DND-41 (cell line): ENCODE results near the gene MYH1.

Experiments
- ATAC-seq: fragments of 200-7000 bp; cut with Tn5 transposase; 3 replicates; pipeline ENCODE4 v1.9.1; 2021; ENCODE audit warnings: low read depth; ENCODE audit not compliant: insufficient read depth
- DNase-seq: peaks from one replicate; pipeline ENCODE4 v3.0.0-alpha.2; 2020
- H2AFZ ChIP-seq: 2 replicates; pipeline ENCODE4 v1.6.0; 2012; ENCODE audit warnings: low read depth, low read length
- H3K27ac ChIP-seq: 2 replicates; pipeline ENCODE4 v1.5.1; 2012; ENCODE audit warnings: low read length, inconsistent platforms
- H3K27me3 ChIP-seq: fragments of 200-600 bp; sonication (generic); 2 replicates; pipeline ENCODE4 v1.6.0; 2012; ENCODE audit warnings: low read length, mild to moderate bottlenecking, inconsistent platforms; ENCODE audit not compliant: insufficient read depth, poor library complexity
- H3K36me3 ChIP-seq: 2 replicates; pipeline ENCODE4 v1.5.1; 2012; ENCODE audit warnings: low read length, inconsistent platforms; ENCODE audit not compliant: insufficient read depth
- H3K4me1 ChIP-seq: 2 replicates; pipeline ENCODE4 v1.5.1; 2012; ENCODE audit warnings: mild to moderate bottlenecking, low read length; ENCODE audit not compliant: insufficient read depth
- H3K4me2 ChIP-seq: 2 replicates; pipeline ENCODE4 v1.6.0; 2012; ENCODE audit warnings: mild to moderate bottlenecking, moderate library complexity, low read length, inconsistent platforms; ENCODE audit not compliant: insufficient read depth
- H3K4me3 ChIP-seq, 2 experiments: fragments of 200-600 bp in 1 of 2; shearing (Covaris generic) in 1 of 2; 2 replicates each; pipeline ENCODE4 v1.5.1; 2012 to 2016; ENCODE audit warnings: inconsistent platforms in 2 of 2, low read length in 2 of 2, mild to moderate bottlenecking in 2 of 2, low read depth in 1 of 2, moderate library complexity in 1 of 2
- H3K79me2 ChIP-seq: 2 replicates; pipeline ENCODE4 v1.6.0; 2012; ENCODE audit warnings: low read length, inconsistent platforms; ENCODE audit not compliant: insufficient read depth
- H3K9ac ChIP-seq: 2 replicates; pipeline ENCODE4 v1.6.0; 2012; ENCODE audit warnings: low read depth, mild to moderate bottlenecking, inconsistent platforms, low read length, moderate library complexity
- H3K9me3 ChIP-seq: 2 replicates; pipeline ENCODE4 v1.5.1; 2012; ENCODE audit warnings: low read length, moderate library complexity, mild to moderate bottlenecking, inconsistent platforms; ENCODE audit not compliant: insufficient read depth, severe bottlenecking
- H4K20me1 ChIP-seq: 2 replicates; pipeline ENCODE4 v1.6.0; 2012; ENCODE audit warnings: low read length; ENCODE audit not compliant: insufficient read depth
- EZH2 ChIP-seq: IDR thresholded peaks from 3 replicates; pipeline ENCODE4 v1.6.1; 2012; ENCODE audit warnings: borderline replicate concordance, low read depth, mild to moderate bottlenecking, moderate library complexity, low read length, inconsistent platforms; ENCODE audit not compliant: severe bottlenecking
- TF ChIP-seq, protein P1 (sequence below): IDR thresholded peaks from 2 replicates; pipeline ENCODE4 v1.5.1; 2012; ENCODE audit warnings: borderline replicate concordance, low read length, moderate library complexity, mild to moderate bottlenecking; ENCODE audit not compliant: poor library complexity, severe bottlenecking; ENCODE audit errors: extremely low read depth

MYH1 gene

DNA sequence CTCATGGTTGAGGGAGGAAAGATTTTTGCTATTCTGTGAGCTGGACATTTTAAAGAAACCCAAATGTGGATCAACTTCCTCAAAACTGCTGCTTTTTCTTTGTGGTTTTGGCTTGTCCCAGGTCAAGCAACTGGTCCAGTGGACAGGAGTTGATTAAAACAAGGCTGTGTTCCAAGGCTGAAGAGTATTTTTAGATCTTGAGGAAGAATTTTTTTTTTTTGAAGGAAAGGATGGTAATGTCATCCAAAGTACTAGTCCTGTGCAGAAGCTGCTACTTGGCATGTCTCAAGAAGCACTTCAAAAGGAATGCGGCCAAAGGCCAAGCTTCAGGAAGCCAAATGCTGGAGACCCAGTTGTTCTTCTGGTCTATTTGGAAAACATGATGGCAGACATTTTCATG lies 39.1 kb upstream of the MYH1 start:
- no peaks in the 10 kb centered on the region for H3K4me1 ChIP-seq
- no peak overlapping the region for H3K4me3 ChIP-seq
- H3K9me3 ChIP-seq = no peaks in the 10 kb centered on the region
- H3K79me2 ChIP-seq = no peaks in the 10 kb centered on the region
- ATAC-seq = no peak
- no peaks in the 10 kb centered on the region for H3K36me3 ChIP-seq
- no peak overlapping the region for H3K9ac ChIP-seq
- no peaks in the 10 kb centered on the region for H4K20me1 ChIP-seq
- no peak overlapping the region for H3K4me2 ChIP-seq
- no peak for DNase-seq
- H3K27ac ChIP-seq = no peak overlapping the region
- no peaks in the 10 kb centered on the region for H3K27me3 ChIP-seq
- no peak overlapping the region for H2AFZ ChIP-seq
- TF ChIP-seq, protein P1, sequence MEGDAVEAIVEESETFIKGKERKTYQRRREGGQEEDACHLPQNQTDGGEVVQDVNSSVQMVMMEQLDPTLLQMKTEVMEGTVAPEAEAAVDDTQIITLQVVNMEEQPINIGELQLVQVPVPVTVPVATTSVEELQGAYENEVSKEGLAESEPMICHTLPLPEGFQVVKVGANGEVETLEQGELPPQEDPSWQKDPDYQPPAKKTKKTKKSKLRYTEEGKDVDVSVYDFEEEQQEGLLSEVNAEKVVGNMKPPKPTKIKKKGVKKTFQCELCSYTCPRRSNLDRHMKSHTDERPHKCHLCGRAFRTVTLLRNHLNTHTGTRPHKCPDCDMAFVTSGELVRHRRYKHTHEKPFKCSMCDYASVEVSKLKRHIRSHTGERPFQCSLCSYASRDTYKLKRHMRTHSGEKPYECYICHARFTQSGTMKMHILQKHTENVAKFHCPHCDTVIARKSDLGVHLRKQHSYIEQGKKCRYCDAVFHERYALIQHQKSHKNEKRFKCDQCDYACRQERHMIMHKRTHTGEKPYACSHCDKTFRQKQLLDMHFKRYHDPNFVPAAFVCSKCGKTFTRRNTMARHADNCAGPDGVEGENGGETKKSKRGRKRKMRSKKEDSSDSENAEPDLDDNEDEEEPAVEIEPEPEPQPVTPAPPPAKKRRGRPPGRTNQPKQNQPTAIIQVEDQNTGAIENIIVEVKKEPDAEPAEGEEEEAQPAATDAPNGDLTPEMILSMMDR = no peak
- TF ChIP-seq EZH2 = no peak

- Histone ChIP-seq H3K4me3 (no peak overlapping the region), H3K4me2 (no peak overlapping the region), H2AFZ (no peak overlapping the region), H3K36me3 (no peaks in the 10 kb centered on the region), H3K4me1 (no peaks in the 10 kb centered on the region), H3K79me2 (no peaks in the 10 kb centered on the region), H3K27ac (no peak overlapping the region), H4K20me1 (no peaks in the 10 kb centered on the region), H3K9me3 (no peaks in the 10 kb centered on the region), H3K9ac (no peak overlapping the region), H3K27me3 (no peaks in the 10 kb centered on the region)
- DNase-seq (no peak), ATAC-seq (no peak)
- no peak for TF ChIP-seq EZH2
- TF ChIP-seq, protein P1 = no peak
Measured at GRCh38 chr17:10556301-10557005, 38.1 kb upstream of the MYH1 start.

DNA sequence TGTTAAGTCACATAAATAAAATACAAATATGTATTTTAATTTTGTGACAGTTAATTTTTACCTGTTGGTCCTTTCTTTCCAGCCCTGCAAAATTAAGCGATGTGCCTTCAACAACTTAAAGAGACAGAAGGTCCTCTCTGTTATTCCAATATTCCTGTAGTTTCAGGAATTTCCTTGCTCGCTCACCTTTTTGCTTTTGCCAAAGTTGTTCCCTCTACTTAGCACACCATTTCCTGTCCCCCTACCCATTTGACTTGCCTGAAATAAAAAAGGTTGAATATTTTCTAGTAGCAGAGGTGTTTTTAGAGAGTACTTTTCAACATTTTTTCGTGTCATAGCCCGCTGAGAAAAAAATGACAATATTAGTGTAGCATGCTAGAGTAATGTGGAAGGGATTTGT lies 31.7 kb upstream of the MYH1 start:
- TF ChIP-seq EZH2 = no peak
- TF ChIP-seq, protein P1 = no peak
- Histone ChIP-seq H3K27ac (no peak overlapping the region), H3K36me3 (no peaks in the 10 kb centered on the region), H2AFZ (no peak overlapping the region), H3K4me1 (no peaks in the 10 kb centered on the region), H3K9ac (no peak overlapping the region), H3K27me3 (peaks cover 7% of the 10 kb centered on the region), H3K4me2 (no peak overlapping the region), H3K9me3 (no peaks in the 10 kb centered on the region), H3K79me2 (no peaks in the 10 kb centered on the region), H3K4me3 (no peak overlapping the region), H4K20me1 (no peaks in the 10 kb centered on the region)
- ATAC-seq = no peak
- DNase-seq = no peak
